GM12875 (cell line): Measurements from ENCODE around the gene CADM2.

Experiments used
- H3K4me3 ChIP-seq: one replicate; pipeline ENCODE4 v1.5.1; 2011; ENCODE audit warnings: low read depth, low read length, control low read depth
- CTCF ChIP-seq: IDR thresholded peaks from 2 replicates; pipeline ENCODE4 v1.5.1; 2011; ENCODE audit warnings: low read depth, mild to moderate bottlenecking, control low read depth, inconsistent platforms, low read length, moderate library complexity, borderline replicate concordance; ENCODE audit not compliant: insufficient read depth

Gene CADM2

GRCh38 chr3:85783291-85783690 lies 824.5 kb downstream of the CADM2 start:
- H3K4me3 ChIP-seq = no peak overlapping the region
- TF ChIP-seq CTCF = no peak

- H3K4me3 ChIP-seq = no peak overlapping the region
Observed at GRCh38 chr3:85785766-85786165, 827.0 kb downstream of the CADM2 start.

DNA sequence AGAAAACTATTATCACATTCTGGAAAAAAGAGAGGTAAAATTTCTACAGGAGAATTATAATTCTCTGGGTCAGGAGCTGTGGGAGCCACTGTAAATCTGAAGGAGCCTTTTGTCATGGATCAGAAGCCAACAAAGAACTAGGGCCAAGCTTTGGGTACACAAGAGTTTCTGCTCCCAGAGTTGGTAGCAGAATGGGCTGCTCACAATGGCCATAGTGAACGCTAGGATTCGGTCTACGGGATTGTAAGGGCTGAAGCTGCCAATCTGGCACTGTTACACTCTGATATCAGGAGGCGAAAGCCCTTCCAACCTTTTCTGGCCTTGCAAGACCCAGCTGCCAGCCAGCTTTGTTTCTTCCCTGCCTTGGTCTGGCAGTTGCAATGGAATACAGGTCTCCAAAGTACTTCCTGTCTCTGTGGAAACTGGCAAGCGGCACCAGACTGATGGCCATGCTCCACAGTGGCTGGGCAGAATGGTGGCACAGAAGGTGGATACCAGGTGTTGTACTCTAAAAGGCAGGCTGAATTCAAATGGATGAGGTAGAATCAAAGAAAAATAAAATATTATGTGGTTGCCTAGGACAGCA lies 831.7 kb downstream of the CADM2 start:
- no peak overlapping the region for H3K4me3 ChIP-seq

More at GRCh38 chr3:85785766-85786165, 827.0 kb downstream of the CADM2 start:
- no peak for TF ChIP-seq CTCF

DNA sequence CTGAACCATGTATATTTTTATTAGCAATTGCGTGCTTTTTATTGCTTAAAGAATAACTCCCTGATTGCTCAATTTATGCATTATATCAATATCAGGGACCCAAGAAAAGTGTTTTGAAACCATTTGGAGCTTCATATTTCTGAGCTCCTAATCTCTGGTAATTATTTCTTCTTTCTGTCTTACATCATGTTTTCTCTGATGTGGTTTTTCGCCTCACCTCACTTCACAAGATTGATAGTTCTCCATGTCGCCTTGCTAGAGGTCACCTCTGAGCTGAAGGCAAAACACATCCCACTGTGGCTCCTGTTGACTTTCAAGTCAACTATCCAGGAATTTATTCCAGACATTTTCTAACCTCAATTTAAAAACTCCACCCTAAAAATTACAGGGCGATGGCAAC lies 837.4 kb downstream of the CADM2 start:
- H3K4me3 ChIP-seq = no peak overlapping the region
- TF ChIP-seq CTCF = no peak

More for the DNA sequence above, 831.7 kb downstream of the CADM2 start:
- no peak for TF ChIP-seq CTCF

DNA sequence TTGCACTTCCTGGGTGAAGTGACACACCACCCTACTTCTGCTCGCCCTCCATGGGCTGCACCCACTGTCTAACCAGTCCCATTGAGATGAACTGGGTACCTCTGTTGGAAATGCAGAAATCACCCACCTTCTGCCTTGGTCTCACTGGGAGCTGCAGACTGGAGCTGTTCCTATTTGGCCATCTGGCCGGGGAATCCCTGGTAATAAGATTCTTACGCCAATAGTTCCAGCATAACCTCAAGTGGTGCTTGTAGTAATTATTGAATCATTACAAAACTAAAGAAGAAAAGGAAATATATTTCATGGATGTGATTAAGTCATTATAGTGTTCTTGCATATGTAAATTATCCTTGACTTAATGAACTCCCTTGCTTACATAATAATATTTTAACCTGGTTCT lies 841.9 kb downstream of the CADM2 start:
- TF ChIP-seq CTCF = no peak
- no peak overlapping the region for H3K4me3 ChIP-seq

- TF ChIP-seq CTCF = no peak
Observed at GRCh38 chr3:85801955-85802354, 843.2 kb downstream of the CADM2 start.

DNA sequence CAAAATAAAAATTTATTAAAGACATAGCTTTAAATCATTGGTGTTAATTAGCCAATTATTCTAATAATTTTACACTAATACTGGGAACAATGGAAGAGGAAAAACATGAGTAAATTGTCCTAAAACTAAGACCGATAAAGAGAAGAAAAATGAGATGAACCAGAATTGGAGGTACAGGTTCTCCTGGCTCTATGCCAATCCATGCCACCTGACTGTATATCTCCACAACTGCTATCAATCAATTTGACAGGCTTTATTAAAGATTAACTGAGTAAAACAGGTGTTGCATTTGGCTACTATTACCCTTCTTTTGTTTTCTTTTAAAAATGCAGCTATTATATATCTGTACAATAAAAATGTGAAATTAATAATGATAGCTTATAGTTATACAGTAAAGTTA lies 850.0 kb downstream of the CADM2 start:
- H3K4me3 ChIP-seq = no peak overlapping the region

More at GRCh38 chr3:85801955-85802354, 843.2 kb downstream of the CADM2 start:
- H3K4me3 ChIP-seq = no peak overlapping the region

More for the DNA sequence above, 850.0 kb downstream of the CADM2 start:
- no peak for TF ChIP-seq CTCF
